Measurements from ENCODE around the gene TFF3.

DNA sequence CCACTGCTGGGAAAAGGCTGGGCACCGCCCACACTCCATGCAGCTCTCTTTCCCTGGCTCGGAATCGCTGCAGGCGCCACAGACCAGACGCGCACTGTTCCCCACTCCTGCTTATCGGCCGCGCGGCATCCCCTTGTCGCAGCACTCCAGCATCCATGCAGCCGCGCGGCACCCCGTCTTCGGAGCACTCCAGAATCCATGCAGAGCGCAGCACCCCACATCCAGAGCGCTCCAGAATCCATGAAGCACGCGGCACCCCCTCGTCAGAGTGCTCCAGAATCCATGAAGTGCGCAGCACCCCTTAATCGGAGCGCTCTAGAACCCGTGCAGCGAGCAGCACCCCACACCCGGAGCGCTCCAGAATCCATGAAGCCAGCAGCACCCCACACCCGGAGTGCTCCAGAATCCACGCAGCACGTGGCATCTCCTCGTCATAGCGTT lies 9.5 kb downstream of the TFF3 start:
- TF ChIP-seq, protein P1, sequence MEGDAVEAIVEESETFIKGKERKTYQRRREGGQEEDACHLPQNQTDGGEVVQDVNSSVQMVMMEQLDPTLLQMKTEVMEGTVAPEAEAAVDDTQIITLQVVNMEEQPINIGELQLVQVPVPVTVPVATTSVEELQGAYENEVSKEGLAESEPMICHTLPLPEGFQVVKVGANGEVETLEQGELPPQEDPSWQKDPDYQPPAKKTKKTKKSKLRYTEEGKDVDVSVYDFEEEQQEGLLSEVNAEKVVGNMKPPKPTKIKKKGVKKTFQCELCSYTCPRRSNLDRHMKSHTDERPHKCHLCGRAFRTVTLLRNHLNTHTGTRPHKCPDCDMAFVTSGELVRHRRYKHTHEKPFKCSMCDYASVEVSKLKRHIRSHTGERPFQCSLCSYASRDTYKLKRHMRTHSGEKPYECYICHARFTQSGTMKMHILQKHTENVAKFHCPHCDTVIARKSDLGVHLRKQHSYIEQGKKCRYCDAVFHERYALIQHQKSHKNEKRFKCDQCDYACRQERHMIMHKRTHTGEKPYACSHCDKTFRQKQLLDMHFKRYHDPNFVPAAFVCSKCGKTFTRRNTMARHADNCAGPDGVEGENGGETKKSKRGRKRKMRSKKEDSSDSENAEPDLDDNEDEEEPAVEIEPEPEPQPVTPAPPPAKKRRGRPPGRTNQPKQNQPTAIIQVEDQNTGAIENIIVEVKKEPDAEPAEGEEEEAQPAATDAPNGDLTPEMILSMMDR (conservative IDR thresholded peaks at IDR 0.05; ENCODE audit: low read depth in 2 of 2): no peak
- TF ChIP-seq POLR2AphosphoS5 (IDR thresholded peaks at IDR 0.05; ENCODE audit: low read depth) (no peak), JUNB (IDR thresholded peaks at IDR 0.05; ENCODE audit: unreplicated experiment) (no peak)

Measured in GM23338 (cell line).